HEK293T (cell line): ENCODE measurements around the gene AOPEP.

Source experiments
- BHLHE40 ChIP-seq: fragments of 450-650 bp; IDR thresholded peaks from 2 replicates; pipeline ENCODE4 v1.6.1; 2016; ENCODE audit warnings: mild to moderate bottlenecking, moderate library complexity, borderline replicate concordance
- FOXM1 ChIP-seq: fragments of 450-650 bp; IDR thresholded peaks from 2 replicates; pipeline ENCODE4 v1.6.1; 2017; ENCODE audit warnings: mild to moderate bottlenecking, borderline replicate concordance
- HDGF ChIP-seq: fragments of 450-650 bp; IDR thresholded peaks from 2 replicates; pipeline ENCODE4 v1.6.1; 2017; ENCODE audit warnings: antibody characterized with exemption, borderline replicate concordance
- SUZ12 ChIP-seq: fragments of 450-650 bp; IDR thresholded peaks from 2 replicates; pipeline ENCODE4 v1.6.1; 2016; ENCODE audit warnings: mild to moderate bottlenecking

- TF ChIP-seq BHLHE40 (no peak), SUZ12 (no peak), FOXM1 (no peak), HDGF (no peak)
Measured at GRCh38 chr9:94783102-94783682, 56.7 kb downstream of the AOPEP start.
